HepG2 (cell line): ENCODE data around the gene ATOH8. TPM values are rescaled to one million over a fixed set of nuclear protein-coding genes. Genes with fewer than 3 reads are reported as not detected.

Source experiments
- ATAC-seq: fragments of 200-7000 bp; cut with Tn5 transposase; 3 replicates; pipeline ENCODE4 v1.9.1; 2020; ENCODE audit warnings: mild to moderate bottlenecking, moderate library complexity
- BruUV-seq: library from RNA; stranded (reverse); fragments of 400-500 nt; replicated peaks from 2 replicates; lab custom pipeline; 2021; lab: Mats Ljungman, UMichigan
- CTCF ChIA-PET: fragments of 300-600 bp; formaldehyde crosslinking; extraction: SDS; loops from one replicate; lab custom pipeline; 2021; ENCODE audit warnings: low total read pairs, inconsistent platforms, low intra/inter-chr PET ratio; lab: Yijun Ruan, JAX
- POLR2A ChIA-PET: fragments of 350-600 bp; sonication (Branson Sonifier 250); formaldehyde crosslinking; loops from one replicate; lab custom pipeline; 2020; ENCODE audit warnings: antibody characterized with exemption, inconsistent platforms; lab: Yijun Ruan, JAX
- DNase-seq: peaks from one replicate; pipeline ENCODE4 v3.0.0-alpha.2; 2015; ENCODE audit warnings: low spot score
- FAIRE-seq: peaks from 3 replicates; lab custom pipeline; 2011; peaks lifted over from hg19 to GRCh38; lab: Jason Lieb, UNC
- H2AFZ ChIP-seq: one replicate; pipeline ENCODE4 v1.6.1; 2011; ENCODE audit warnings: low read length, inconsistent platforms
- H3K27ac ChIP-seq: fragments of 300-600 bp; 3 replicates; pipeline ENCODE4 v1.8.0; 2011; ENCODE audit warnings: mixed run types, mild to moderate bottlenecking, mixed read lengths, low read length, inconsistent platforms; ENCODE audit not compliant: insufficient read depth; ENCODE audit errors: extremely low read length
- H3K27me3 ChIP-seq, 2 experiments: fragments of 200-600 bp in 1 of 2; 2 replicates in 1 of 2; 3 replicates in 1 of 2; pipeline versions ENCODE4 v1.6.0 to v1.8.0; 2011; ENCODE audit warnings: low read length in 2 of 2, mild to moderate bottlenecking in 2 of 2, moderate library complexity in 2 of 2, inconsistent platforms in 1 of 2; ENCODE audit not compliant: insufficient read depth in 2 of 2, control insufficient read depth in 1 of 2
- H3K36me3 ChIP-seq, 2 experiments: fragments of 200-600 bp in 1 of 2; replicated peaks in 1 of 2; 2 replicates in 1 of 2; 3 replicates in 1 of 2; pipeline versions ENCODE4 v1.5.1 to v1.8.0; 2011; ENCODE audit warnings: low read length in 2 of 2, inconsistent platforms in 1 of 2; ENCODE audit not compliant: insufficient read depth in 2 of 2, control insufficient read depth in 1 of 2
- H3K4me1 ChIP-seq: 2 replicates; pipeline ENCODE4 v1.5.1; 2012; ENCODE audit warnings: low read length, inconsistent platforms; ENCODE audit not compliant: insufficient read depth
- H3K4me2 ChIP-seq: 2 replicates; pipeline ENCODE4 v1.6.0; 2011; ENCODE audit warnings: low read depth, low read length, inconsistent platforms
- H3K4me3 ChIP-seq, 3 experiments: fragments of 200-600 bp in 1 of 3; sonication (generic), shearing (Covaris generic) in 1 of 3; replicated peaks in 1 of 3; 2 replicates each; pipeline ENCODE4 v1.5.1; 2011 to 2016; ENCODE audit warnings: low read length in 3 of 3, inconsistent platforms in 2 of 3, low read depth in 2 of 3, mild to moderate bottlenecking in 2 of 3, control low read depth in 1 of 3, mixed read lengths in 1 of 3; ENCODE audit not compliant: insufficient read depth in 1 of 3
- H3K79me2 ChIP-seq: one replicate; pipeline ENCODE4 v1.6.1; 2011; ENCODE audit warnings: low read length, inconsistent platforms; ENCODE audit not compliant: insufficient read depth
- H3K9ac ChIP-seq: 2 replicates; pipeline ENCODE4 v1.6.0; 2011; ENCODE audit warnings: mild to moderate bottlenecking, low read depth, low read length, inconsistent platforms; ENCODE audit not compliant: insufficient read depth
- H3K9me3 ChIP-seq: 2 replicates; pipeline ENCODE4 v1.5.1; 2012; ENCODE audit warnings: mild to moderate bottlenecking, low read length
- H4K20me1 ChIP-seq: 2 replicates; pipeline ENCODE4 v1.6.0; 2011; ENCODE audit warnings: inconsistent platforms, mild to moderate bottlenecking, low read length, moderate library complexity; ENCODE audit not compliant: insufficient read depth
- CCAR2 ChIP-seq: fragments of 200-400 bp; formaldehyde crosslinking; optimal IDR thresholded peaks from 2 replicates; pipeline ENCODE3; 2018; ENCODE audit warnings: low read depth, mild to moderate bottlenecking, low read length, moderate library complexity
- EHMT2 ChIP-seq: fragments of 200-600 bp; sonication (generic); IDR thresholded peaks from 2 replicates; pipeline ENCODE4 v1.7.0; 2017; ENCODE audit warnings: antibody characterized with exemption, low read depth, low read length, borderline replicate concordance
- HNF1A ChIP-seq, 2 experiments: sonication (generic) in 1 of 2; formaldehyde crosslinking in 1 of 2; IDR thresholded peaks; 2 replicates each; pipeline versions ENCODE4 v1.4.0 to v1.6.1; 2016 to 2020; ENCODE audit warnings: borderline replicate concordance in 1 of 2, low read depth in 1 of 2, mild to moderate bottlenecking in 1 of 2, missing genetic modification reagents in 1 of 2
- POLR2G ChIP-seq: fragments of 200-400 bp; formaldehyde crosslinking; IDR thresholded peaks from 2 replicates; pipeline ENCODE4 v1.6.1; 2018; ENCODE audit warnings: mild to moderate bottlenecking, low read depth, low read length, moderate library complexity
- SAP130 ChIP-seq: IDR thresholded peaks from 2 replicates; pipeline ENCODE4 v1.6.1; 2016; ENCODE audit warnings: low read depth
- SMAD9 ChIP-seq: sonication (generic); formaldehyde crosslinking; IDR thresholded peaks from 2 replicates; pipeline ENCODE4 v1.5.1; 2020; ENCODE audit warnings: mild to moderate bottlenecking, missing genetic modification reagents
- TCF7 ChIP-seq: sonication (generic); IDR thresholded peaks from 2 replicates; pipeline ENCODE4 v1.6.1; 2016; ENCODE audit warnings: antibody characterized with exemption, low read depth
- ZBTB1 ChIP-seq: sonication (generic); formaldehyde crosslinking; IDR thresholded peaks from 2 replicates; pipeline ENCODE4 v1.4.0; 2020; ENCODE audit warnings: missing genetic modification reagents, borderline replicate concordance
- ZBTB49 ChIP-seq: sonication (generic); formaldehyde crosslinking; IDR thresholded peaks from 2 replicates; pipeline ENCODE4 v1.4.0; 2020; ENCODE audit warnings: missing genetic modification reagents, borderline replicate concordance
- ZNF292 ChIP-seq: sonication (generic); formaldehyde crosslinking; IDR thresholded peaks from 2 replicates; pipeline ENCODE4 v1.8.1; 2022; ENCODE audit warnings: mild to moderate bottlenecking, low read depth, missing genetic modification reagents, borderline replicate concordance
- ZNF317 ChIP-seq: sonication (generic); formaldehyde crosslinking; IDR thresholded peaks from 2 replicates; pipeline ENCODE4 v1.5.0; 2020; ENCODE audit warnings: mild to moderate bottlenecking, missing genetic modification reagents
- ZNF326 ChIP-seq: sonication (generic); formaldehyde crosslinking; IDR thresholded peaks from 2 replicates; pipeline ENCODE4 v1.4.0; 2020; ENCODE audit warnings: missing genetic modification reagents, borderline replicate concordance
- ZNF577 ChIP-seq: sonication (generic); formaldehyde crosslinking; IDR thresholded peaks from 2 replicates; pipeline ENCODE4 v1.4.0; 2020; ENCODE audit warnings: mild to moderate bottlenecking, low read depth, missing genetic modification reagents, borderline replicate concordance
- ZNF816 ChIP-seq: sonication (generic); formaldehyde crosslinking; IDR thresholded peaks from 2 replicates; pipeline ENCODE4 v1.8.0; 2022; ENCODE audit warnings: missing genetic modification reagents, mild to moderate bottlenecking, borderline replicate concordance
- ZSCAN29 ChIP-seq: sonication (generic); formaldehyde crosslinking; conservative IDR thresholded peaks from 2 replicates; pipeline ENCODE4 v1.4.0; 2020; ENCODE audit warnings: mild to moderate bottlenecking, missing genetic modification reagents
- WGBS: methylation state at CpG from one replicate; pipeline ENCODE4 v1.1.6; 2017; ENCODE audit warnings: low lambda C conversion rate; 5-methylcytosine and 5-hydroxymethylcytosine counted together
- in situ Hi-C: cut with HindIII; loops from 2 replicates; pipeline ENCODE4 v1.10.0; 2017; ENCODE audit warnings: low pct_unique_long_range_greater_than_20kb; ENCODE audit not compliant: extremely low pct_ligation_motif_present
- intact Hi-C: fragments of 100-400 bp; cut with micrococcal nuclease; formaldehyde crosslinking; loops from one replicate; pipeline ENCODE4 v1.10.0; 2022; ENCODE audit not compliant: unreplicated experiment
- polyA plus RNA-seq, 8 experiments: library from polyadenylated mRNA; depleted of rRNA in 3 of 8; stranded (reverse) in 7 of 8; unstranded in 1 of 8; fragments of >200 nt; fragmentation: Illumina TruSeq in 4 of 8; extraction: Trizol in 4 of 8; gene quantifications; 2 replicates each; pipeline versions ENCODE4 v1.2.1 to v1.2.3, GENCODE V29; 2011 to 2016; ENCODE audit warnings: low read depth in 4 of 8, missing spikeins in 1 of 8, mixed read lengths in 1 of 8; ENCODE audit not compliant: insufficient read depth in 1 of 8
- total RNA-seq, 5 experiments: library from RNA; depleted of rRNA; stranded (reverse); fragments of >200 nt; fragmentation: Illumina TruSeq; extraction: Trizol; gene quantifications; 2 replicates each; pipeline ENCODE4 v1.2.3, GENCODE V29; 2016; ENCODE audit warnings: low read depth in 1 of 5

Gene ATOH8
- total and polyA plus RNA-seq, 2 of the 13 experiments (the other 11 are each of a cell fraction or from before 2014, with no cell fraction given), result 0.13 to 0.61 TPM

GRCh38 chr2:85813211-85813981 lies 59.6 kb downstream of the ATOH8 start:
- intact Hi-C loops (no loop called here), in situ Hi-C loops (loop anchor here (5.0 kb wide), 2 partner anchors 61 to 86 kb away; partner anchors contain the start of gene ATOH8)
- FAIRE-seq (no peak), ATAC-seq (no peak), DNase-seq (no peak)
- H3K79me2 ChIP-seq, result no peaks in the 10 kb centered on the region
- no peak overlapping the region for H3K4me2 ChIP-seq
- H3K4me1 ChIP-seq, result peaks cover 30% of the 10 kb centered on the region
- no peak overlapping the region for H3K27ac ChIP-seq
- H3K36me3 ChIP-seq, result no peaks in the 10 kb centered on the region
- POLR2A ChIA-PET, result interaction anchor here (0.7 to 0.8 kb wide), 2 partner anchors 41 to 52 kb away, joined by 3 read pairs; no protein-coding TSS in a partner anchor
- no peak for TF ChIP-seq POLR2G
- no peak for TF ChIP-seq ZNF577
- TF ChIP-seq ZNF816 (CRISPR knock-in tag), result no peak
- TF ChIP-seq ZNF292 (CRISPR knock-in tag), result no peak
- TF ChIP-seq ZNF317 (CRISPR knock-in tag), result no peak
- TF ChIP-seq ZNF326, result no peak
- no peak for TF ChIP-seq ZSCAN29
- TF ChIP-seq HNF1A (IDR thresholded peaks at IDR 0.05; ENCODE audit: low read depth), result no peak
- no peak for TF ChIP-seq HNF1A (CRISPR knock-in tag; IDR thresholded peaks at IDR 0.05; ENCODE audit: borderline replicate concordance)
- no peak for TF ChIP-seq CCAR2
- TF ChIP-seq ZBTB1 (CRISPR knock-in tag), result no peak
- no peak for TF ChIP-seq ZBTB49 (CRISPR knock-in tag)
- TF ChIP-seq SMAD9 (CRISPR knock-in tag), result no peak
- no peak for TF ChIP-seq TCF7
- TF ChIP-seq SAP130 (CRISPR knock-in tag), result no peak
- TF ChIP-seq EHMT2, result no peak
- no TSS peak for BruUV-seq
- H3K9me3 ChIP-seq, result no peaks in the 10 kb centered on the region
- 27% methylated on average over 5 of the region's 7 CpGs for WGBS
- no peak overlapping the region for H3K4me3 ChIP-seq
- H2AFZ ChIP-seq, result no peak overlapping the region
- CTCF ChIA-PET, result interaction anchor here (1.1 to 7.3 kb wide), 5 partner anchors 16 to 134 kb away, joined by 3 to 107 read pairs (median 5); no protein-coding TSS in a partner anchor
- H3K9ac ChIP-seq, result no peak overlapping the region
- peaks cover 0 to 17% of the 10 kb centered on the region in 2 experiments; a peak in 1 of 5 replicates for H3K27me3 ChIP-seq
- H4K20me1 ChIP-seq, result no peaks in the 10 kb centered on the region
